Smooth muscle cell (in vitro differentiated cells): ENCODE data around the gene ANKRD55. TPM values are rescaled to one million over a fixed set of nuclear protein-coding genes. Genes with fewer than 3 reads are reported as not detected.

Source experiments
- DNase-seq: peaks from one replicate; lab custom pipeline; 2025; ENCODE audit not compliant: unreplicated experiment; lab: John Stamatoyannopoulos, UW
- H2AFZ ChIP-seq: fragments of 200-600 bp; sonication (generic); 2 replicates; pipeline ENCODE4 v1.6.0; 2016; ENCODE audit warnings: antibody characterized with exemption, low read depth, mild to moderate bottlenecking
- H3F3A ChIP-seq: fragments of 200-600 bp; sonication (generic); 2 replicates; pipeline ENCODE4 v1.6.0; 2017; ENCODE audit warnings: antibody characterized with exemption, low read depth
- H3K27ac ChIP-seq: fragments of 200-600 bp; sonication (generic); 2 replicates; pipeline ENCODE4 v1.5.1; 2016; ENCODE audit warnings: low read depth, mild to moderate bottlenecking
- H3K27me3 ChIP-seq: fragments of 200-600 bp; sonication (generic); 2 replicates; pipeline ENCODE4 v1.6.1; 2016; ENCODE audit warnings: low read depth, mild to moderate bottlenecking
- H3K36me3 ChIP-seq: fragments of 200-600 bp; sonication (generic); 2 replicates; pipeline ENCODE4 v1.5.1; 2016; ENCODE audit warnings: low read depth
- H3K4me1 ChIP-seq: fragments of 200-600 bp; sonication (generic); 2 replicates; pipeline ENCODE4 v1.5.1; 2016; ENCODE audit warnings: low read depth
- H3K4me2 ChIP-seq: fragments of 200-600 bp; sonication (generic); 2 replicates; pipeline ENCODE4 v1.6.0; 2016; ENCODE audit warnings: mild to moderate bottlenecking
- H3K4me3 ChIP-seq: fragments of 200-600 bp; sonication (generic); 2 replicates; pipeline ENCODE4 v1.5.1; 2016; ENCODE audit warnings: mild to moderate bottlenecking
- H3K79me2 ChIP-seq: fragments of 200-600 bp; sonication (generic); 2 replicates; pipeline ENCODE4 v1.6.0; 2016; ENCODE audit warnings: low read depth, mild to moderate bottlenecking
- H3K9ac ChIP-seq: fragments of 200-600 bp; sonication (generic); 2 replicates; pipeline ENCODE4 v1.6.0; 2016; ENCODE audit warnings: low read depth
- H3K9me3 ChIP-seq: fragments of 200-600 bp; sonication (generic); replicated peaks from 2 replicates; pipeline ENCODE4 v1.5.1; 2016; ENCODE audit warnings: low read depth
- H4K20me1 ChIP-seq: fragments of 200-600 bp; sonication (generic); 2 replicates; pipeline ENCODE4 v1.6.0; 2016; ENCODE audit warnings: low read depth
- WGBS: methylation state at CpG from one replicate; pipeline ENCODE4 v1.1.7; 2016; ENCODE audit warnings: low lambda C conversion rate; 5-methylcytosine and 5-hydroxymethylcytosine counted together
- polyA plus RNA-seq: library from polyadenylated mRNA; unstranded; fragments of >200 nt; fragmentation: Nextera tagmentation; extraction: Ambion mirVana; gene quantifications from 2 replicates; pipeline ENCODE4 v1.2.1, GENCODE V29; 2016
- total RNA-seq: library from RNA; depleted of rRNA; stranded (reverse); fragments of >200 nt; gene quantifications from 2 replicates; pipeline ENCODE4 v1.2.3, GENCODE V29; 2014
- TF ChIP-seq, protein P1 (sequence below): fragments of 200-600 bp; sonication (generic); IDR thresholded peaks from 2 replicates; pipeline ENCODE4 v1.5.1; 2017; ENCODE audit warnings: borderline replicate concordance, mild to moderate bottlenecking, antibody characterized with exemption; ENCODE audit not compliant: insufficient read depth, poor library complexity, severe bottlenecking

ANKRD55 gene
- total and polyA plus RNA-seq, 2 experiments from 2014 or later, result 1.1 to 1.7 TPM

DNA sequence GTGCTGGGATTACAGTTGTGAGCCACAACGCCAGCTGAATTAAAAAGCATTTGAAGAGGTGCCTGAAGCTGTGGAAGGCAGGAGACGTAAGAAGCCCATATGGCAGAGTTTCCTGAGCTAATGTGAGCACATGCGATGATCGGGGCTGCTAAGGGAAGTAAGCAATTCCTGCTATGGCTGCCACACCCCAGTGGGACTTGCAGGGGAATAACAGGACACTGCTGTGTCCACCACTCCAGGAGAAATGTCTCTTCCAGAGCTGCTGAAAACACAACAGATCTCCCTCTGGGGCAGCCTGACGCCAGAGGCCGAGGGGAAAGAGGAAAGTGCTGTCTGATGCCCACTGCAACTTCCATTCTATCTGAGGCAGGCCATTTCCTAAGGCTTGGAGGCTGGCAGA, 46.2 kb upstream of the ANKRD55 start:
- peaks cover 11% of the 10 kb centered on the region for H3F3A ChIP-seq
- H4K20me1 ChIP-seq, result no peaks in the 10 kb centered on the region
- no peaks in the 10 kb centered on the region for H3K9me3 ChIP-seq
- TF ChIP-seq, protein P1, sequence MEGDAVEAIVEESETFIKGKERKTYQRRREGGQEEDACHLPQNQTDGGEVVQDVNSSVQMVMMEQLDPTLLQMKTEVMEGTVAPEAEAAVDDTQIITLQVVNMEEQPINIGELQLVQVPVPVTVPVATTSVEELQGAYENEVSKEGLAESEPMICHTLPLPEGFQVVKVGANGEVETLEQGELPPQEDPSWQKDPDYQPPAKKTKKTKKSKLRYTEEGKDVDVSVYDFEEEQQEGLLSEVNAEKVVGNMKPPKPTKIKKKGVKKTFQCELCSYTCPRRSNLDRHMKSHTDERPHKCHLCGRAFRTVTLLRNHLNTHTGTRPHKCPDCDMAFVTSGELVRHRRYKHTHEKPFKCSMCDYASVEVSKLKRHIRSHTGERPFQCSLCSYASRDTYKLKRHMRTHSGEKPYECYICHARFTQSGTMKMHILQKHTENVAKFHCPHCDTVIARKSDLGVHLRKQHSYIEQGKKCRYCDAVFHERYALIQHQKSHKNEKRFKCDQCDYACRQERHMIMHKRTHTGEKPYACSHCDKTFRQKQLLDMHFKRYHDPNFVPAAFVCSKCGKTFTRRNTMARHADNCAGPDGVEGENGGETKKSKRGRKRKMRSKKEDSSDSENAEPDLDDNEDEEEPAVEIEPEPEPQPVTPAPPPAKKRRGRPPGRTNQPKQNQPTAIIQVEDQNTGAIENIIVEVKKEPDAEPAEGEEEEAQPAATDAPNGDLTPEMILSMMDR, result no peak
- no peaks in the 10 kb centered on the region for H3K27me3 ChIP-seq
- H3K4me3 ChIP-seq, result no peak overlapping the region
- DNase-seq, result no peak
- H3K27ac ChIP-seq, result no peak overlapping the region
- no peak overlapping the region for H2AFZ ChIP-seq
- no peak overlapping the region for H3K4me2 ChIP-seq
- peaks cover 5% of the 10 kb centered on the region for H3K4me1 ChIP-seq
- no peaks in the 10 kb centered on the region for H3K36me3 ChIP-seq
- H3K79me2 ChIP-seq, result no peaks in the 10 kb centered on the region
- H3K9ac ChIP-seq, result no peak overlapping the region
- WGBS, result 76% methylated on average over 6 of the region's 6 CpGs

DNA sequence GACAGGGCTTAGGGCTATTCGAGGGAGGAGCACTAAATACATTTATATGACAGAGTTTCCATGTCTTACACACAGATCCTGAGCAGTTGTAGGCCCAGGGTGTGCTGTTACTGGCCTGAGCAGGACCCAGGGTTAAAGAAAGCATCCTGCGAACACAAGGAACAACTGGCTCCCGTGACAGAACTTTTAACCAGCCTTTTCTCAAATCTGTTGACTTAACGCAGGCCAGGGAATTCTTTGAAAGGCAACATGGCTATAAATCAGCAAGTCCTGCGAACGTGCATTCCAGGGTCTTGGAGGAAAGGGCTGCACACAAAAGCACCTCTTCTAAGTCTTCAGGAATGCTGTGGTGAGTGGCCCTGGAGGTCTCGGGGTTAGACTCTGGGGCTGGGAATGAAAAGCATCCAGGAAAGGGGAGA, 45.2 kb upstream of the ANKRD55 start:
- no peaks in the 10 kb centered on the region for H4K20me1 ChIP-seq
- H3K36me3 ChIP-seq, result no peaks in the 10 kb centered on the region
- H3F3A ChIP-seq, result peaks cover 11% of the 10 kb centered on the region
- H3K4me1 ChIP-seq, result peaks cover 5% of the 10 kb centered on the region
- no peak for DNase-seq
- TF ChIP-seq, protein P1, result no peak
- H3K4me2 ChIP-seq, result peak overlapping the region; percentile 45
- 11% methylated on average over 7 of the region's 7 CpGs for WGBS
- no peaks in the 10 kb centered on the region for H3K9me3 ChIP-seq
- no peak overlapping the region for H2AFZ ChIP-seq
- H3K27ac ChIP-seq, result peak overlapping the region; percentile 17
- no peaks in the 10 kb centered on the region for H3K27me3 ChIP-seq
- no peaks in the 10 kb centered on the region for H3K79me2 ChIP-seq
- H3K4me3 ChIP-seq, result no peak overlapping the region
- no peak overlapping the region for H3K9ac ChIP-seq

DNA sequence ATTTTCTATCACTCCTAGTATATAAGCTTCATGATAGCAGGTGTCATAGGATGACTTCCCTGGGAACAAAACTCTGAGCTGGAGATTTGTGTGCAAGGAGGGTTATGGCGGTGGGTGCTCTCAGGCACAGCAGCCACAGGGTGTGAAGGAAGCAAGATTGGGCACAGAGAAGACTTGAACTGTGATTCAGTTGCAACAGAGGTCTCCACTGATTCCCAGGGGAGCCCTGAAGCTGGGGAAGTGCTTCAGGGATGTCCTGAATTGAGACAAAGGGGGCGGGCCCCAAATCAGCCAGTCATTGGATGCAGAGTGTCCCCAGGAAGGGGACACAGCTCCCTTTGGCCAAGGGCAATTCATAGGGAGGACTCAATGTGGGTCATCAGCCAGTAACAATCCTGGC, 44.4 kb upstream of the ANKRD55 start:
- Histone ChIP-seq H3K36me3 (no peaks in the 10 kb centered on the region), H3K27ac (no peak overlapping the region), H3K4me2 (peak overlapping the region; percentile 45), H3K9ac (no peak overlapping the region), H3K79me2 (no peaks in the 10 kb centered on the region), H2AFZ (no peak overlapping the region), H3K4me3 (no peak overlapping the region), H4K20me1 (no peaks in the 10 kb centered on the region), H3F3A (peaks cover 11% of the 10 kb centered on the region), H3K9me3 (no peaks in the 10 kb centered on the region), H3K27me3 (no peaks in the 10 kb centered on the region), H3K4me1 (peaks cover 5% of the 10 kb centered on the region)
- DNase-seq, result no peak
- 97% methylated on average over 2 of the region's 2 CpGs for WGBS
- TF ChIP-seq, protein P1, result no peak

DNA sequence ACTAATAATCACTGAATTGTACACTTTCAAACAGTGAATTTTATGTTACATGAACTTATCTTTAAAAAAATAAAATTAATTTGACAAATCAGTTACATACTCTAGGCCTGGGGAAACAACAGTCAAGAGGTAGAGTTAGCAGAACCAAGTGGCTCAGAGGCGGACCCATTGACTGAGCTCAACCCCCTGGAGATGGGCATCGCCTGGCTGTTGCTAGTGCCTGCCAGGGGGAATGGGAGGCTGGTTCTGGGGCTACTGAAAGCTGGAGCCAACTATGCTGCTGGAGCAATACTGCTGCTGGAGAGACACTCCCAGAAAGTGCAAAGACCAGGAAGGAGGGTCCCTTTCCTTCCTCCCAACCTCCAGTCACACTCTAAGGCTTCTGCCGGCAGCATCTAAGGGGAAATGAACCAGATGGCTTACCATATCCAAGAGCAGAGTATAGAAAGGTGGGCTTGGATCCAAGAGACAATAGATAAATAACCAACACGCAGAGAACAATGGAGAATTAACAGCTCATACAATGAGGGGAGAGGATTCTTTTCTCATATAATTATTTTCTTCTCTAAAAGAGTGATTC, 40.3 kb upstream of the ANKRD55 start:
- Histone ChIP-seq H4K20me1 (no peaks in the 10 kb centered on the region), H3K4me3 (no peak overlapping the region), H3K36me3 (no peaks in the 10 kb centered on the region), H3K27me3 (no peaks in the 10 kb centered on the region), H3K9me3 (no peaks in the 10 kb centered on the region), H3K9ac (no peak overlapping the region), H3K79me2 (no peaks in the 10 kb centered on the region), H3K27ac (no peak overlapping the region), H3F3A (peaks cover 14% of the 10 kb centered on the region), H2AFZ (no peak overlapping the region), H3K4me1 (peaks cover 13% of the 10 kb centered on the region), H3K4me2 (no peak overlapping the region)
- no peak for DNase-seq
- TF ChIP-seq, protein P1, result no peak
- WGBS, result 93% methylated on average over 4 of the region's 4 CpGs
